ENCODE results near the gene ADAT1.
"Not testable (repeated sequence)": the region's sequence is repeated elsewhere in the genome, so short reads cannot be mapped to it uniquely, and the experiment has no call there.

- TF ChIP-seq ZNF366 (tag by site-specific recombination; conservative IDR thresholded peaks at IDR 0.05); ZNF184 (tag by site-specific recombination; IDR thresholded peaks at IDR 0.05); CTCF (tag by site-specific recombination; IDR thresholded peaks at IDR 0.05); ZNF274 (IDR thresholded peaks at IDR 0.05; ENCODE audit: low read length); ZNF274 (tag by site-specific recombination; IDR thresholded peaks at IDR 0.05; ENCODE audit: borderline replicate concordance); ZNF830 (tag by site-specific recombination; IDR thresholded peaks at IDR 0.05; ENCODE audit: low read depth); REST (tag by site-specific recombination; IDR thresholded peaks at IDR 0.05); ATF2 (tag by site-specific recombination; IDR thresholded peaks at IDR 0.05; ENCODE audit: low read depth); PRDM1 (tag by site-specific recombination; IDR thresholded peaks at IDR 0.05); ZNF146 (tag by site-specific recombination; IDR thresholded peaks at IDR 0.05); ZNF138 (tag by site-specific recombination; IDR thresholded peaks at IDR 0.05; ENCODE audit: borderline replicate concordance); ZNF777 (tag by site-specific recombination; IDR thresholded peaks at IDR 0.05; ENCODE audit: borderline replicate concordance); ZNF223 (tag by site-specific recombination; IDR thresholded peaks at IDR 0.05): not testable (repeated sequence)
Measured at GRCh38 chr16:75591927-75592326, 31.2 kb downstream of the ADAT1 start.
